RKO (cell line): ENCODE results near the gene LILRA2.
"Not testable (repeated sequence)": the region's sequence is repeated elsewhere in the genome, so short reads cannot be mapped to it uniquely, and the experiment has no call there.

ENCODE experiments used
- DNase-seq: peaks from one replicate; pipeline ENCODE4 v3.0.0-alpha.2; 2016; ENCODE audit warnings: low spot score

The LILRA2 gene

DNA sequence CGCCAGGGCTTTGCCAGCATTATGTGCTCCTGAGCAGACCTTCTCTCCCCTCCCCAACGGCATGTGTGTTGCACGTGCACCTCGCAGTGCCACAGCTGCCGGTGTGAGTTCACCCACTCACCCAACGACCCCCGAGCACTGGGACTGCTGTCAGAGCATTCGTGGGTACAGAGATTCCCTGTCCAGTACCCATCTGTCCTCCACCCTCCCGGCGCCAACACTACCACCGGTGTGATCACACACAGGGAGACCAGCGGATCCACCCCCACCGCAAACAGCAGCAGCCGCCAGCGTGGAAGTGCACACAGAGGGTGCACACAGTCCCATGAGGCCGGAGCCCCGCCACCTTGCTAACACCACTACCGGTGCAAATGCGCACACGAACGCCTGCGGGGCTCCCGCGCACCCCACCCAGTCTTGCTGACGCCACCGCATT is 35.8 kb downstream of the LILRA2 start:
- no peak for DNase-seq

- DNase-seq = no peak
These were observed 38.8 kb downstream of the LILRA2 start for GRCh38 chr19:54612428-54612827.

- DNase-seq = no peak
These were observed 41.1 kb downstream of the LILRA2 start for GRCh38 chr19:54614726-54615125.

DNA sequence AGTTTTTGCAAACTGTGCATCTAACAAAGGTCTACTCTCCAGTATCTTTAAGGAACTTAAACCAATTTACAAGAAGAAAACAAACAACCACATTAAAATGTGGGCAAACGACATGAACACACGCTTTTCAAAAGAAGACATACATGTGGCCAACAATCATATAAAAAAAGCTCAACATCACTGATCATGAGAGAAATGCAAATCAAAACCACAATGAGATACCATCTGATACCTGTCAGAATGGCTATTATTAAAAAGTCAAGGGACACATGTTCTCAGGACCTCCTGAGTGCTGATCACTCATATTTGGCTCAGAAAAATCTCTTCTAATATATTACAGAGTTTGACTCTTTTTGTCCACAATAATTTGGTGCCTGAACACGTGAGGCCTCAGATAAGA is 42.5 kb downstream of the LILRA2 start:
- no peak for DNase-seq

GRCh38 chr19:54616821-54617560 is 43.4 kb downstream of the LILRA2 start:
- no peak for DNase-seq

DNA sequence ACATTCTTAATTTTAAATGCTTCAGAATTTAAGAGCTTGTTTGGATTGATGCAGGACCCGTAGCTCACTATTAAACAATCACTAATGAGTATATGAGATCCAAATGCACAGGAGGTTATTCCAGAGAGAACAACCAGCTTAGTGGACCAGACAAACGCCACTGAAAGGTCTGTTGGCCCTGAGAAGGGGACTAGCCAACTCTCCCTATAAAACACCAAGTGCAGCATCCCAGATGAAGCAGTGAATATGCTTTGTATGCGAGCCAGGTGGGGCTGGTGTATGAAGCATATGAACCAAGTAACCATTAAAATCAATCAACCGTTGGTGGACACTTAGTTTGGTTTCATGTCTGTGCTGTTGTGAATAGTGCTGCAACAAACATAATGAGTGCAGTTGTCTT is 46.9 kb downstream of the LILRA2 start:
- DNase-seq = no peak

GRCh38 chr19:54622431-54622830 is 48.8 kb downstream of the LILRA2 start:
- DNase-seq = no peak

DNA sequence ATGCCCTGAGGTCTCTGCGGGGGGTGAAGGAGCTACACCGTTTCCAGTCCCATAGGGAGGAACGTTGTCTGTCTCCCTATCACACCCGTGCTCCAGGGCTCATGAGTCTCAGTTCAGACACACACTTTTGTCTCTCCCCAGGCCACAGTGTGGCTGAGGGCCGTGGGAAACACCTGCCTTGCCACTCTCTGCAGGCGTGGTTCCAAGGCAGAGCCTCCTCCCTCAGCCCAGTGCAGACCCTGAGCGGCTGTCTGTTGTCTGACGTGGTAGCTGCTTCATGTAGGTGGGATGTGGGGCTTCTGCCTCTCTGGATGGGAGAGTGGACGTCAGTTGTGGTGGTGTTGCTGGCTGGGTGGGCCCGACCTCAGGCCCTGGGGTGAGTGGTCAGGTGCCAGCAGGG is 50.6 kb downstream of the LILRA2 start:
- DNase-seq = not testable (repeated sequence)

DNA sequence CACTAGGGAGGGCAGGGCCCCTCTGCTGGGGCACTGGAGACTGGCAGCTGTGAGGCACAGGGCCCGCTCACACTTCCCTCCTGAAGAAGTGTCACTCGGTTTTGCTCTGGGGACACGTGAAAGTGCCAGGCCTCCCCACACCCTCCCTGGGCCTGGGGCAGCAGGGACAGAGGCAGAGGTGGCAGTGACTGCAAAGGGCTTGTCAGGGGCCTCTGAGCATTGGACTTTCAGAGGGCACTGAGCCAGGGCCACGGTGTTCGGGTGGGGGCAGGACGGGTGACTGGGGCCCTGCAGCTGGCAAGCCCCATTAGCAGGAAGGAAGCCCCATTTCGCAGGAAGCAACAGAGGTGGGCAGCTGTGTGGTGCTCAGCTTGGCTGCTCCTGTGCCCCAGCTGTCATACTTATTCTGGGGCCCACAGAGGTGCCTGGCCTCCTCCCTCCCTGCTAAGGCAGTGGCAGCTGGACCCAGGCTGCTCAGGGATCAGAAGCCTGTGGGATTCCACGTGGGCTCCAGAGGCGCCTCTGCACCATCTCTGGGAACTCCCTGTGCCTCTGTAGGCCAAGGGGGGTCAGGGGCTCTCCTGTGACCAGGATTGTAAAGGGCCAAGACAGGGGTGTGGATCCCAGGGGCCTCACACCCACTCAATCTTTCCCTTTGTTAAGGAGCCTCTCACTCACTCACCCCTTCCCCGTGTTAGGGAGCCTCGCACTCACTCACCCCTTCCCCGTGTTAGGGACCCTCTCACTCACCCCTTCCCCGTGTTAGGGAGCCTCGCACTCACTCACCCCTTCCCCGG is 51.5 kb downstream of the LILRA2 start:
- not testable (repeated sequence) for DNase-seq

DNA sequence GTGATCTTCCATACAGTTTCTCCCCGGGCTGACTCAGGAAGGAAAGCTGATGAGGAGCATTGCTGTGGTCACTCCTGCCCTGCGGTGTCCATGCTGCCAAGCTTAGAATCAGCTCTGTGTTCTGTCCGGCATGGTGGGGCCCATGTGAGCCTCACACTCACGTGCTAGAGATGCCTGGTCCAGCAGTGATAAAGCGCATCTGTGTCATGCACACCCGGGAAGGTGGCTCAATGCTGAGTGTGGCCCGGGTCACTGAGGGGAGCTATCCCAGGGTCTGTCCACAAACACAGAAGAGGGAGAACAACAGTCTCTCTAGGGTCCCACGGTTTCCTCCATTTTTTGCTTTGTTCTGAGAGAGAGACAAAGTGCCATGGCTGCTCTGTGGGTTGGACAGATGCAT is 53.2 kb downstream of the LILRA2 start:
- DNase-seq = no peak

- not testable (repeated sequence) for DNase-seq
These were observed 54.3 kb downstream of the LILRA2 start for GRCh38 chr19:54627912-54628311.

DNA sequence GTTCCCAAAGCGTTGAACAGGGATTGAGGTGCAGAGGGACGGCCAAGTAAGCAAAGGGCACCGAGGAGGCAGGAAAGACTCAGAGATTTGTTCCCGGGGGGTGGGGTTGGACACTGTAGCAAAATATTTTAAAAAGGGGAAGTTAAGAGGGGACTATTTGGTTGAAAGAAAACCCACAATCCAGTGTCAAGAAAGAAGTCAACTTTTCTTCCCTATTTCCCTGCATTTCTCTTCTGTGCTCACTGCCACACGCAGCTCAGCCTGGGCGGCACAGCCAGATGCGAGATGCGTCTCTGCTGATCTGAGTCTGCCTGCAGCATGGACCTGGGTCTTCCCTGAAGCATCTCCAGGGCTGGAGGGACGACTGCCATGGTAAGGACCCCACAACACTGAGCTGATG is 56.7 kb downstream of the LILRA2 start, which contains the start of gene LILRB1:
Gene LILRB1, plus strand, starts transcription at position 223 of the 400 bp plus-strand sequence. CDS start 590 bp downstream, outside the sequence.
- not testable (repeated sequence) for DNase-seq

DNA sequence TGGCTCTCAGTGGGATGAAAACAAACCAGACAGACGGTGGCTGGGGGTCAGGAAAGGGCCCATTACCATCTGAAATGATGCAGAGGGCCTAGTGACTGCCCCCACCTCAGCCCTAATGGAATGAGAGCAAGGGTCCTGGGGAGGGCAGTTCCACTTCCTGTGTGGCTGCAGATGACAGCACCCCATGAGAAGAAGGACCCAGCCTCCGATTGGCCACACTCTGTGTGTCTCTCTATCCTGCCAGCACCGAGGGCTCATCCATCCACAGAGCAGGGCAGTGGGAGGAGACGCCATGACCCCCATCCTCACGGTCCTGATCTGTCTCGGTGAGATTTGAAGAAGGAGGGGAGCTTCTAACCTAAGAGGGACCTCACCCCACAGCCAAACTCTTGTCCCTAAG is 57.2 kb downstream of the LILRA2 start:
- DNase-seq = no peak

DNA sequence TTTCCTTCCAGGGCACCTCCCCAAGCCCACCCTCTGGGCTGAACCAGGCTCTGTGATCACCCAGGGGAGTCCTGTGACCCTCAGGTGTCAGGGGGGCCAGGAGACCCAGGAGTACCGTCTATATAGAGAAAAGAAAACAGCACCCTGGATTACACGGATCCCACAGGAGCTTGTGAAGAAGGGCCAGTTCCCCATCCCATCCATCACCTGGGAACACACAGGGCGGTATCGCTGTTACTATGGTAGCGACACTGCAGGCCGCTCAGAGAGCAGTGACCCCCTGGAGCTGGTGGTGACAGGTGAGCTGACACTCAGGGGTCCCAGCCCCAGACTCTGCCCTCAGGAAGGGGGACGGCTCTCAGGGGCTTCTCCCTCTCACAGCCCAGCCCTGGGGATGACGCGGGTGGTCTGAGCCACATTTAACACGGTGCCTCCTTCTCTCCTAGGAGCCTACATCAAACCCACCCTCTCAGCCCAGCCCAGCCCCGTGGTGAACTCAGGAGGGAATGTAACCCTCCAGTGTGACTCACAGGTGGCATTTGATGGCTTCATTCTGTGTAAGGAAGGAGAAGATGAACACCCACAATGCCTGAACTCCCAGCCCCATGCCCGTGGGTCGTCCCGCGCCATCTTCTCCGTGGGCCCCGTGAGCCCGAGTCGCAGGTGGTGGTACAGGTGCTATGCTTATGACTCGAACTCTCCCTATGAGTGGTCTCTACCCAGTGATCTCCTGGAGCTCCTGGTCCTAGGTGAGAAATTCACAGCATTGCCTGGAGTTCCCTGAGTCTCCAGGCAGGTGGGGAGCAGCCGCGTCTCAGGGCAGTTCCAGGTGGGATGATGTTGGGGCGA is 58.1 kb downstream of the LILRA2 start:
- not testable (repeated sequence) for DNase-seq

GRCh38 chr19:54632517-54632916 is 58.9 kb downstream of the LILRA2 start:
- DNase-seq = not testable (repeated sequence)

GRCh38 chr19:54633401-54633800 is 59.8 kb downstream of the LILRA2 start:
- DNase-seq = no peak

DNA sequence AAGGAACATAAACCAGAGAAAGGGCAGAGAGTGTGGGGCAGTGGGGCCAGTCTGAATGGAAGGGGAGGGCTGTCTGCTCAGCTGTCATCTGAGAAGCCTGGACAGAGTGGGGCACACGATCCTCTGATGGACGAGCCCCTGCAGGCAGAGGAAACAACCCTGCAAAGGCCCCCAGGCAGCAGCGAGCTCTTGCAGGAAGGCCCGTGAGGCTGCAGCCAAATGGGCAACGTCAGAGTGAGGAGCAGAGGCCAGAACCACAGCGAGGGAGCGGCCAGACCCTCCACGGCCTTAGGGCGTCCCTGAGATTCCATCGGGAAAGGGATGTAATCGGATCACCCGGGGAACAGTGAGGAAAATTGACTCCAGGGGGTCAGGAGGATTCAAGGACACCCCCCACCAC is 62.5 kb downstream of the LILRA2 start:
- not testable (repeated sequence) for DNase-seq

DNA sequence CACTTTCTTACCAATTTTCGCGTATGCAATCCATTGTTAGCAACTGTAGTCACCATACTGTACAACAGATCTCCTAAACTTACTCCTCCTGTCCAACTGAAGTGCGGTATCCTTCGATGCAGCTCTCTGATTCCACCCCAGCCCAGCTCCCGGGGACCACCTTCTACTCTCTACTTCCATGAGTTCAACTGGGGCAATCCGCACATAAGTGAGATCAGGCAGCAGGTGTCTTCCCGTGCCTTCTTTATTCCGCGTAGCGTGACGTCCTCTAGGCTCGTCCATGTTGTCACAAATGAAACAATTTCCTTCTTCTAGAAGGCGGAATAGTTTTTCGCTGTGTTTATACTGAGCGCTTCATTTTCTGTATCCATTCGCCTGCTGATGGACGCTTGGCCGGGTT is 65.1 kb downstream of the LILRA2 start:
- DNase-seq = no peak
